IMR-90 (cell line): Measurements from ENCODE around the gene CEBPA.

ENCODE experiments used
- BHLHE40 ChIP-seq: fragments of 150-350 bp; IDR thresholded peaks from 2 replicates; pipeline ENCODE4 v1.6.1; 2016; ENCODE audit warnings: mild to moderate bottlenecking, low read depth, low read length
- CEBPB ChIP-seq: IDR thresholded peaks from 2 replicates; pipeline ENCODE4 v1.6.1; 2012; ENCODE audit warnings: low read depth, low read length, improper control_type of control experiment
- CTCF ChIP-seq: conservative IDR thresholded peaks from 2 replicates; pipeline ENCODE4 v1.5.1; 2012; ENCODE audit warnings: mild to moderate bottlenecking, low read depth, low read length, improper control_type of control experiment
- POLR2A ChIP-seq: IDR thresholded peaks from 2 replicates; pipeline ENCODE4 v1.6.1; 2012; ENCODE audit warnings: mild to moderate bottlenecking, low read depth, low read length
- RAD21 ChIP-seq: IDR thresholded peaks from 2 replicates; pipeline ENCODE4 v1.6.1; 2012; ENCODE audit warnings: low read length, improper control_type of control experiment
- SMC3 ChIP-seq: fragments of 150-350 bp; IDR thresholded peaks from 2 replicates; pipeline ENCODE4 v1.6.1; 2016; ENCODE audit warnings: low read depth, mild to moderate bottlenecking, antibody characterized with exemption, low read length, moderate library complexity
- USF2 ChIP-seq: fragments of 150-350 bp; IDR thresholded peaks from 2 replicates; pipeline ENCODE4 v1.6.1; 2017; ENCODE audit warnings: mild to moderate bottlenecking, antibody characterized with exemption, low read length, low read depth

- TF ChIP-seq CTCF (no peak), CEBPB (no peak), POLR2A (no peak), BHLHE40 (no peak), RAD21 (no peak), SMC3 (no peak), USF2 (no peak)
Measured at GRCh38 chr19:33300009-33300893, 2.1 kb downstream of the CEBPA start.
